Activated CD4-positive, alpha-beta T cell treated with anti-CD3 and anti-CD28 coated beads, Interleukin-2, amount 50 U/mL, for 16 hours (primary cell): ENCODE measurements around the gene BTG4.

ENCODE experiments used
- DNase-seq: peaks from one replicate; pipeline ENCODE4 v3.0.0-alpha.2; 2020

The BTG4 gene

GRCh38 chr11:111512296-111513239 is at the start of gene BTG4:
Gene BTG4, minus strand, starts transcription at chr11:111512386. Its CDS starts 13,610 bp downstream, at chr11:111498776.
- DNase-seq: peak; percentile 18

- no peak for DNase-seq
These were observed 49.7 kb upstream of the BTG4 start for GRCh38 chr11:111561791-111562325.

DNA sequence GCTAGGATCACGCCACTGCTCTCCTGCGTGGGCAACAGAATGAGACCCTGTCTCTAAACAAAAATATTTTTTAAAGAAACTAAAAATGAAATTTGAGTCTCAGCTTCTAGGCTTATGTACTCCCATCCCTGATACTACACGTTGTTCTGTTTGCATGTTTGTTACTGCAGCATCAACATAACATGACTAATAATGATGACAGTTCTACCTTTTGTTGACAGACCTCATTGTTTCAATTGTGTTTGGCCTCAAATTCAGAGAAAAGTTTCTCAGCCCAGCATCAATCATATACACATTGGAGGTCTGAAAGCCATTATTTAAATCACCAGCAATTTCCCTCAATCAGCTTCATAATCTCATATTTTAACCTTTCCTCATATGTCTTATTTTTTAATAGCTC is 49.1 kb upstream of the BTG4 start:
- DNase-seq: no peak

GRCh38 chr11:111560800-111561199 is 48.6 kb upstream of the BTG4 start:
- no peak for DNase-seq

GRCh38 chr11:111559800-111560464 is 47.7 kb upstream of the BTG4 start:
- DNase-seq: no peak

- no peak for DNase-seq
These were observed 45.4 kb upstream of the BTG4 start for GRCh38 chr11:111557425-111558111.

DNA sequence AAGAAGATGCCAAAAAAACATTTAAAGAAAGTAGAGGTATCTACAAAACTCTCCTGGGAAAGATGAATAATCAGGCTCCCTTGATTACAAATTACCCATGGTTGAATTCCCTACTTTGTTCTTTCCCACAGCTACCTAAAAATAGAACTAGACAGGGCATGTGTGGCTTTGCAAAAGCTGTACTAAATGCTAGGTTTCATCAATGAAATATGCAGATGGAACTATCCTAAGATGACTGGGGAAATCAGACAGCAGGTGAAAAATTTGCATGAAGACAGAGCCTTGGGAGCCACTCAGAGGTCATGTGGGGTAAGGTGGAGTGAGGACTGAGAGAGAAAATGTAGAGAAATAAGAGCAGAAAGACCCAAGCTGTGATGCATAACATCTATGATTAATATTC is 43.1 kb upstream of the BTG4 start:
- DNase-seq: no peak

GRCh38 chr11:111554532-111554931 is 42.3 kb upstream of the BTG4 start:
- no peak for DNase-seq

DNA sequence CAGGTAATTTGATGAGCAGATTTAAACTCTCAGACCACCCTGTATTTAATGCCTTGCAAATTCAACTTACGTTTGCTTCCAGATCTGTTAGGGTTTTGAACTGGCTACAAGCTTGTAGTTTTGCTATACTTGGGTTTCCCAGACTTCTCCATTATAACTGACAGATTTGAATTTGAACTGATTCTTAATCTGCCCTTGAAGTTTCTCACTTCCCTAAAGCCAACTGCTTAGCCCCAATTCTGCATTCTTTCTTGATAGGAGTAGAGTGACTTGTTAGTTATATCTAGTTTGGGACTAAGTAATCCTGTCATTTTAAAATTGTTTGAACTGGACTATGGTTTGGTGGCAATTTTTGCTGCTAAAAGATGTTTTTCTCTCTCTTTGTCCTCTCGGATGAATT is 38.1 kb upstream of the BTG4 start:
- DNase-seq: no peak

DNA sequence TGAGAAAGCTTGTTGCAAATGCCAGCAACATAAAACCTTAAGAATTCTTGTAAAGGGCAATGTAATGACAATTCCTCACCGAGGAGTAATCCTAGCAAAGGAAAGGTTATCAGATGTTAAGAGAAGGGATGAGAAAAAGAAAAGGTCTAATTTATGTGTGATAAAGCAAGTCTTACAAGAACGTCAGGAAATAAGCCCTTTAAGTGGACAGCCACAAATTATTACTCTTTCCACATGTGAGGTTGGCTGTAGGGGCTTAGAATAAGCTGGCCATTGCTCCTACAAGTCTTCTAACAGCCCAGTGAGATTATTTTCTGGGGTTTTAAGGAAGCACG is 37.6 kb upstream of the BTG4 start:
- no peak for DNase-seq

DNA sequence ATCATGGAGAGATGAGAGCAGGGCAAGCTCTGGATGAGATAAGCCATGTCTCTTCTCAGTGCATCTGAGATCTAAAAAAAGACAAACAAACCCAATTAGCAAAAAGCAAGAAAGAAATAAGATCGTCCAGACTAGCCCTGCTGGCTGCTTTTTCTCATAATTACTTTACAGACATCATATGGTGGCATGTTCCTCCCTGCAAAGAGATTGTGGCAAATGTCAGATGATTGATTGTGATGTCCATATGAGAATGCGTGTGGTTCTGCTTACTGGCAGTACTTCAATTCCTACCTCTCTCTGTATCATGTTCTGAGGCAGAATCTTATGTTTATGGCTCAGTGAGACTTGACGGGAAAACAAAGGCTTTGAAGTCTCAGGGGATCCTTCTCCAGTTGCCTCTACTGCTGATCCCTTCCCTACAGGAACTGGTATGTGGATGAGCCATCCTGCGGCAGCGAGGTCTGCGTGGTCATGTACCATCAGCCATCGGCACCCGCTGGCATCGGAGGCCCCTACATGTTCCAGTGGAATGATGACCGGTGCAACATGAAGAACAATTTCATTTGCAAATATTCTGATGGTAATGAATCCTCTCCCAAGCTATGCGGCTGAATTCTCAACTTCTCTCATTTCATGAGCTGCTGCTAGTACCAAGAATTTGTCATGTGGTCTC is 37.1 kb upstream of the BTG4 start:
- DNase-seq: no peak

DNA sequence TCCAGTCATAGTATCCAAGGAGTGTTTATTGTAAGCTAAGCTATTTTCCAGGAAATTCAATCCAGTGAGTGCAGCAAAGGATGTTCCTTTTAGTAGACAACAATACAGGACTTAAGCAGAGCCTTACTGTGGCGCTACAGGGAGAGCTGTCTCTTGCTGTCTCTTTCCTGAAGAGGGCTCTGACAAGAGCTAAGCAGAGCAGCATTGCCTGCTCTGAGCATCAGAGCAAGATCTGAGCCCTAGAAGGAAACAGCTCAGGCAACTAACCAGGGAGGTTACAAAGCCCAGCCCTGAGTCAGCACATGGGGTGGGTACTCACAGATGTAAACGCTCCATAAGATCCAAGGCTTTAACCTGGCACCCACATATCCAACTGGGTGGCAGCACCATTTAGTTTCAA is 36.3 kb upstream of the BTG4 start:
- no peak for DNase-seq

GRCh38 chr11:111542606-111543275 is 30.6 kb upstream of the BTG4 start:
- DNase-seq: no peak

- no peak for DNase-seq
These were observed 29.3 kb upstream of the BTG4 start for GRCh38 chr11:111541254-111542061.

GRCh38 chr11:111540937-111541253 is 28.7 kb upstream of the BTG4 start:
- DNase-seq: no peak

- no peak for DNase-seq
These were observed 28.1 kb upstream of the BTG4 start, which contains the start of gene LAYN for GRCh38 chr11:111540114-111540936. Gene LAYN, plus strand, starts transcription at chr11:111540720. Its CDS starts 124 bp downstream, at chr11:111540844.

GRCh38 chr11:111539426-111540113 is 27.4 kb upstream of the BTG4 start:
- no peak for DNase-seq

DNA sequence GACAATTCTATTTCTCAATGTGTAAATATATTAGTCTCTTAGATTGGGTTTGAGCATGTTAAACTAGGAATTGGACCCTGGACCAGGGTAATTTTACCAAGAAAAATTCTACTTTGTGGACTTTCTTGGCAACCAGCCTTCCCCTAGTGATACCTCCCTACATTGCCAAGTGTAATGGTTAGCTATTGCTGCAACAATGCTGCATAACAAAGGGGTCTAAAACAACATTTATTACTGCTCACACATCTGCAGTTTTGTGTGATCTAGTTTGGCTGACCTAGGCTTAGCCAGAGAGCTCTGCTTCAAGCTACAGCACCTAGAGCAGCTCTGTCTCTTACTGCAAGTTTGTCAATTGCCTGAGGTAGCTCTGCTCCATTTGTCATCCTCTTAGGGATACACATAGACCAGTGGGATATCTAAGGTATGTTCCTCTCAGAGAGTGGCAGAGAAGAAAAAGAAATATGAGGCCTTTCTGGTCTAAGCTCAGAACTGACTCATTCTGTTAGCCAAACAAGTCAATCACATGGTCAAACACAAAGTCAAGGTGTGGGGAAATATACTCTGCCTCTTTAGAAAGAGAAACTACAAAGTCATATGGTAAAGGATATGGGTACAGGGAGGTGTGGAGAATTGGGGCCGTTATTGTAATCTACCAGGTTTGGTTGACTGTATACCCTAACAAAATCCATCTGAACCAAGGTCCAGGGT is 26.4 kb upstream of the BTG4 start:
- DNase-seq: peak; percentile 31

DNA sequence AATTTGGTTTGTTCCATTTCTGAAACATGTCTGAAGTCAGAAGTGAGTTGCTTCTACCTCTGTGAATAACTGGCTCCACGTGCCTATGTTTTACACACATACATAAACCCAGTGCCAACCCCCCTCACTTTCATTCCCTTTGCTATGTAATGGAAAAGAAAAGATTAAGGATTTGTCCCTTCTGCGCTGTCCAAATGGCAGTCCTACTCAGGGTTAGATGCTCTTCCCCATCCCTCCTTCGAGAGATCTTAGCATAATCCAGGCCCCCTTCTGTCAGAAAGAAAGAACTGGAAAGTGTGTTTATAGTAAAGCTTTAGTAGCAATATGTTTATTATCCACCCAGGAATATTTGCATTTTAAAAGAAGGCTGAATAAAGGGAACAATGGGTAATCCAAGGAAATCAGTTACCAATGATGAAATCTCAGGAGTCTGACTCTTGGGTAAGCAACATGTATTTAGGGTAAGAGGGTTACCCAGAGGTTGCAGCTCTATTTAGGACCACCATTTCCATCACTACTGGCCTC is 25.2 kb upstream of the BTG4 start:
- no peak for DNase-seq
